LHCN-M2 (cell line): ENCODE data around the gene ARHGEF40. TPM values are rescaled to one million over a fixed set of nuclear protein-coding genes. Genes with fewer than 3 reads are reported as not detected.
"Not testable (repeated sequence)": the region's sequence is repeated elsewhere in the genome, so short reads cannot be mapped to it uniquely, and the experiment has no call there.

Source experiments
- DNase-seq: peaks from one replicate; pipeline ENCODE4 v3.0.0-alpha.2; 2012; ENCODE audit warnings: low read depth
- total RNA-seq: library from RNA; depleted of rRNA; stranded (reverse); fragments of >200 nt; gene quantifications from 2 replicates; pipeline ENCODE4 v1.2.3, GENCODE V29; 2014

Gene ARHGEF40
- total RNA-seq, 1 experiment from 2014 or later: 42.0 TPM

DNA sequence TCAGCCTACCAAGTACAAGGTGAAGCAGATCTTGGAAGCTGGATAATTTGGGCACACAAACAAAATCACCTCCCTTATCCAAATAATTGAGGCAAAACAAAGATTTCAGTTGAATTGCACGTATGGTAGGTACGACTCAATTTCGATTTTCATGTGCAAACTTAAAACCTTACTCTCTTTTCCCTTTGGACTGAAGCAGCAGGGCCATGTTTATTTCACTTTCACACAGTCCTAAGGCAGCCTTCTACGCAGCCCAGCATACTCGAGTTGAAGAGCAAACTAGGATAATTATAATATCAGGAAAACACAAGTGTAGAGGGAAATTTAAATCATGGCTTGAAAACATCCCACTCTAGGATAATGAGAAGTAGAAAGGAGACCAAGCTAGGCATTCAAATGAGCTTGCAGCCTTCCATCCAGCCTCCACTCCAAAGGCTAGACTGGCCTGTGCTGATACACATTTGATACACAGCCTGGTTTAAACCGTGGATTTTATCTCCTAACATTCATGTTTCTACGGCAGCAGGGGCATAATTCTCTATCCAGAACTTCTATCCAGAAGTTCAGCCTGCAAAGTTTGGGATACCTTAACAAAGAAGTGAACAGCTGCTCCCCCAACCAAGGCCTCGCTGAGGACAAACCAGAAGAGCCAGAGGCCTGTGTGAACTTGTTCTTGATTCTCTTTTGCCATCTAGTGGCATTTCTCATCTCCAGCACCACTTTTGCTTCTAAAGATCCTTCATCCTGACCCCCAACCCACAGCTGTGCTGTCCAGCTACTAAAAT, 30.3 kb upstream of the ARHGEF40 start:
- peak; percentile 86 for DNase-seq

DNA sequence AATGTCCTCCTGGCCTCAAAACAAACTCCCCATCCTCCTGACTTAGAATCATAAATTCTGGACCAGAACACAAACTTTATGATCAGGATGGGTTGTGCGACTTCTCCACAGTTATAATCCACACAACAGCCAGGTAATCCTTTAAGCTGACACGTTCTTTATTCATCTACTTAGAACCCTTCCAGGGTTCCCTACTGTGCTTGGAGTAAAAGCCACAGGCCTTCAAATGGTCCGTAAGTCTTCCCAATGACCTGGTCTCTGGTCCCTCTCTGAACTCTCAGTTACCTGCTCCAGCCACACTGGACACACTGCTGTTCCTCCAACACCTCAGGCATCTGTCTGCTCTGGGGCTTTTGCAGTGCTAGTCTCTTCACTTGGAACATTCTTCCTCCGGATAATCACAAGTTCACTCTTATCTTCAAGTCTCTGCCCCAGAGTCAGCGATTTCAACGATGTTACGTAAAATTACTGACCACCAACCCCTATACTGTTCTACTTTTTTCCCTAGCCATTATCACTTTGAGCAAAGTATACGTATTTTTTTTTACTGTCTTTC, 29.7 kb upstream of the ARHGEF40 start:
- DNase-seq: no peak

DNA sequence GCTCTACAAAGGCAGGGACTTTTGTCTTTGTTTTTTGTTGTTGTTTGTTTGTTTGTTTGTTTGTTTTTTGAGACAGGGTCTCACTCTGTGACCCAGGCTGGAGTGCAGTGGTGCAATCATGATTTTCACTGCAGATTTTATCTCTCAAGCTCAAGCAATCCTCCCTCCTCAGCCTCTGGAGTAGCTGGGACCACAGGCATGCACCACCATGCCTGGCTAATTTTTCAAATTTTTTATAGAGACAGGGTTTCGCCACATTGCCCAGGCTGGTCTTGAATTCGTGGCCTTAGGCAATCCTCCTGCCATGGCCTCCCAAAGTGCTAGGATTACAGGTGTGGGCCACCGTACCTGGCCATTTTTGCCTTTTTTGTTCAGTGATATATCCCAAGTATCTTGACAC, 29.2 kb upstream of the ARHGEF40 start:
- DNase-seq: not testable (repeated sequence)

DNA sequence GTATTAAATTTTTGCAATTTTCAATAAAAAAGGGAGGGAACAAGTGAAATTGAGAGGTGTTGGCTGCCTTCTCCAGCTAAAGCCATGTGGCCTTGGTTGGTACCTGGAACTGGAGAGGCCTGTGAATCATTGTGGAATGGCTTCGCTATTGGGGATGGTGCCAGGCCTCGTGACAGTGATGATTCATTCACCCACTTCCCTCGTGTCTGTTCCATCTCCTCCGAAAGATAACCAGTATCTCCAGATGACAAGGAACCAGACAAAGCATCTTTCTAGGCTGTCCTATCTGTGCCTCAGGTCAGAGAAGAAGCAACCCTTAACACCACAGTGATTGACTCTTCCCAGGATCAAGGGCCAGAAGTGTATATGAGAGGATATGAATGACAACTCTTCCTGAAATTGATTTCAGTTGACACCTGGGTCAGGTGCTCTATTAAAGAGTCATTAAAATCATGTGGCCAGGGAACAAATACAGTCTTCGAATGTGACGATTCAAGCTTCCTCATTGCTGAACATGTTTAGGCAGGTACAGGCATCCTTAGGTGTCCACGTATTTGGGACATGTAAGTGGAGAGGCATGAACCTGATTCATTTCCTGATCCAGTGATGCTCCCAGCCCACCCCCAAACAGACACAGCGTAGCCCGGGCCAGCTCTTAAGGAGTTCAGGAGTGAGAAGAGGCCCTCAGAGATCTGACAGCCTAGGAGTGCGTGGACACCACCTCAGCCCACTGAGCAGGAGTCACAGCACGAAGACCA, 28.2 kb upstream of the ARHGEF40 start, which contains the start of gene RNASE7:
Gene RNASE7, plus strand, starts transcription at position 687 of the 758 bp plus-strand sequence. CDS start 631 bp downstream, outside the sequence.
- DNase-seq: peak; percentile 74

DNA sequence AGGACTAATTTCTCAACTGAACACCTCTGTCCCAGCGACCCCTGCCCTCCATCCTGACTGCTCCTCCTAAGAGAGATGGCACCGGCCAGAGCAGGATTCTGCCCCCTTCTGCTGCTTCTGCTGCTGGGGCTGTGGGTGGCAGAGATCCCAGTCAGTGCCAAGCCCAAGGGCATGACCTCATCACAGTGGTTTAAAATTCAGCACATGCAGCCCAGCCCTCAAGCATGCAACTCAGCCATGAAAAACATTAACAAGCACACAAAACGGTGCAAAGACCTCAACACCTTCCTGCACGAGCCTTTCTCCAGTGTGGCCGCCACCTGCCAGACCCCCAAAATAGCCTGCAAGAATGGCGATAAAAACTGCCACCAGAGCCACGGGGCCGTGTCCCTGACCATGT, 27.2 kb upstream of the ARHGEF40 start:
- DNase-seq: peak; percentile 60

DNA sequence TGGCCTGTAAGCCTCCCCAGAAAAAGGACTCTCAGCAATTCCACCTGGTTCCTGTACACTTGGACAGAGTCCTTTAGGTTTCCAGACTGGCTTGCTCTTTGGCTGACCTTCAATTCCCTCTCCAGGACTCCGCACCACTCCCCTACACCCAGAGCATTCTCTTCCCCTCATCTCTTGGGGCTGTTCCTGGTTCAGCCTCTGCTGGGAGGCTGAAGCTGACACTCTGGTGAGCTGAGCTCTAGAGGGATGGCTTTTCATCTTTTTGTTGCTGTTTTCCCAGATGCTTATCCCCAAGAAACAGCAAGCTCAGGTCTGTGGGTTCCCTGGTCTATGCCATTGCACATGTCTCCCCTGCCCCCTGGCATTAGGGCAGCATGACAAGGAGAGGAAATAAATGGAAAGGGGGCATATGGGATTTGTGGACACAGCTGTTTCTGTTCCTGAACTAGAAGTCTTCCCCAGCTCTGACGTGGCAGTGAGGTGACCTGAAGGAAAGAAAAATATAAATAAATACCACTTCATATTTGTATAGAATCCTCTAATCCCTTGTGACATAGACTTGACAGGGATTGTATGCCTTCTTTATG, 26.6 kb upstream of the ARHGEF40 start:
- DNase-seq: peak; percentile 61

DNA sequence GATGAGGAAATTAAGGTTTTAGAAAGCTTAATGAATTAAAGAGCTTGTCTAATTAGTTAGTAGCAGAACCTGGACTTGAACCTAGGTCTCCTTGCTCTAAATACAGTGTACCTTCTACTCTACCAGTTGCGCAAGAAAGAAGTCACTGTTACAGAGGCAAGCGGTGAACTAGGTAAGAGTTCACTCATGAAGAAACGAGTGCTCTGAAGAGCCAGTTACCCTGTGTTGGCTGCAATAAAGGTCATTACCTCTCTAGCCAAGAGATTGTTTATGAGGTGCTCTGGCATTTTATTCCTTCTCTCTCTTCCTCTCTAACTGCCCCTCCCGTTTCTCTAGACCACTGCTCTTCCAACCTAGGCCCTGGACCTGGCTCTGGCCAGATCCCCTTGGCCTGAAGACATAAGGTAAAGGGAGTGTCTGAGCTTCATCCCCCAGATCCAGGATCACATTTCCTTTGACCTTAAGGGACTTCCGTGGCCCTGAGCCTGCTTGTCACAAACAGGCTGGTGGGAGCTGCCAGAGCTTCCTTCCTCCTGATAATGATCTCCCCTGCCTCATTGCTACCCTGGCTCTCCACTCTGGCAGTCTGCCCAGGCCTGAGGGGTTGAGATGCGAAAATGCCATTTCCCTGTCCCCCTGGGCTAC, 26.0 kb upstream of the ARHGEF40 start:
- DNase-seq: no peak

DNA sequence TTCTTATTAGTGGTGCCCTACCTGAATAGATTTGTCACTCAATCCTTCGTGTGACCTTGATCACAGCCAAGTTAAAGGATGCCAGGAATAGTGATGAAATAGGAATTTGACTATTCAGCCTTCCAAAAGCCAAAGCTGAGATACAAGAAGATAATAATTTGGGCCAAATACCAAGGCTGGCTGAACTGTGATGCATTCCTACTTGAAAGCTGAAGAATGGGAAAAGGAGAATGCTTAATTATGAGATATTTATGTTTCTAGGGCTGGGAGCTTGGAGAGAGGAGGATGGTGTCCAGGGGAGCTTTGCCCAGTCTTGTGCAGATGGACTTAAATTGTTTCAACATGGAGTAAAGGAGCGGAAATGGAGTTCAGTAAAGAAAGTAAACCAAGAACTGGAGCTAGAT, 22.7 kb upstream of the ARHGEF40 start:
- no peak for DNase-seq

DNA sequence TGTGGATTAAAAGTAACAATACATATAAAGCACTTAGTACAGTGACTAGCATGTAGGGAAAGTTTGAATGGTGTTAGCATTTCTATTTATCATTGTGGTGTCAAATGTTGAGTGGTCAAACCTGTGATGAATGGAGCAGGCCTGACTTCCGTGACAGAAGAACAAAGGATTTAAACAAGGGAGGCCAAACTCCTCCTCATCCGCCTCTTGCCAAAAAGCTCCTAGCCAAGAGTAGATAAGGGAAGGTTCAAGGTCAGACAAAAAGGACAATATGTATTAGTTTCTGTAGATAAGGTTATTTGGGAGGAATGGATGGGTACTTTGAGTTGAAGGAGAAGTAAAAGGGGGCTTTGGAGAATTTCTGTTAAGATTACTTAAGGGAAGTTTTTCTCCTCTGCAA, 21.5 kb upstream of the ARHGEF40 start:
- DNase-seq: no peak

DNA sequence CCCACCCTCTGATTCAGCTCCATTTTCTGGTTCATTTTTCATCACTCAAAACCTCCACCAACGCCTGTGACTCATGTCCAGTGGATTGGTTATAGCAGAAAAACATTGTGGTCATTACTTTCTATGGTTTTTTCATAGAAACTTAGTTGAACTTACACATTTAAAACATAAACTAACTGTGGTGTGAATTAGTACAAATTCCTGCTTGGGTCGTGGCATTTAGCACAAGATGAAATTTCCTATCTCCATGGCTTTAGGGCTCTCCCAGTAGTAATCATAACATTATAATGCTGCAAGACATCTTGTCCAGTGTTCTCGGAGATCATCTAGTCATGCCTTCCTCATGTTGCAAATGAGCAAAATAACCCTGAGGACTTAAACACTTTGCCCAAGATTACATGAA, 20.8 kb upstream of the ARHGEF40 start:
- DNase-seq: peak; percentile 49

DNA sequence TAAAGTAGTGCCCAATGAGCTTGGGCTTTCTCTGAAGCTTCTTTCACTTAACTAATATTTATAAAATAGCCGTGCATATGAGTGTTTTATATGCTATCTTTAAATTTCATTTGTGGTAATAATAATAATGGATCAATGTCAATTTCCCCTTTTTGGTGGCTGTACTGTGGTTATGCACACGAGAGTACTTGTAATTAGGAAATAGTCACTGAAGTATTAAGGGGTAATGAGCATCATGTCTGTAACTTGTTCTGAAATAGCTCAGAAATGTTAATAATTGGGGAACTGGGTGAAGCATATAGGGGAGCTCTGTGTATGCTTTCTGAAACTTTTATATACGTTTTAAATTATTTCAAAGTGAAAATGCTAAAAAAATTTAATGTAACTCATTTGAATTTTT, 19.5 kb upstream of the ARHGEF40 start:
- DNase-seq: no peak

DNA sequence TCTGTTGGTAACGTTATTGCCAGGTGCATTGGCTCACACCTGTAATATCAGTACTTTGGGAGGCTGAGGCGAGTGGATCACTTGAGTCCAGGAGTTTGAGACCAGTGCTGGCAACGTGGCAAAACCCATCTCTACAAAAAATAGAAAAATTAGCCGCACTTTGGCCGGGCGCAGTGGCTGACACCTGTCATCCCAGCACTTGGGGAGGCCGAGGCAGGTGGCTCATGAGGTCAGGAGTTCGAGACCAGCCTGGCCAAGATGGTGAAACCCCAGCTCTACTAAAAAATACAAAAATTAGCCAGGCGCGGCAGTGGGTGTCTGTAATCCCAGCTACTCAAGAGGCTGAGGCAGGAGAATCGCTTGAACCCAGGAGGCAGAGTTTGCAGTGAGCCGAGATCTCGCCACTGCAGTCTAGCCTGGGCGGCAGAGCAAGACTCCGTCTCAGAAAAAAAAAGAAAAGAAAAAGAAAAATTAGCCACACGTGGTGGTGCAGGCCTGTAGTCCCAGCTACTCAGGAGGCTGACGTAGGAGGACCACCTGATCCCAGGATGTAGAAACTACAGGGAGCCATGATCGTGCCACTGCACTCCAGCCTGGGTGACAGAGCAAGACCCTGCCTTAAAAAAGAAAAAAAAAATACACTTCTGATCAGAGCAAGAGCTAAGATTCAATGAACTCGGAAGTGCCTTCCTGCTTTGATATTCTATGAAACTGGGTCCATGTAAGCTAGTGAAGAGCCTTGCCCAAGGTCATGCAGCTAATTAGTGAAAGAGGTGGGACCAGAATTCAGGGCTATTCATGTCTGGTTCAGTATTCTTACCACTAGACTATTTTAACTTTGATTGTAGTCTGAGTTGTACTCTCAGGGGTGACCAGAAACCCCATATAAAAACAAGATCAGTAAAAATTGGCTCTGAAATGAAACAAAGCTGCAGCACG, 16.7 kb upstream of the ARHGEF40 start:
- DNase-seq: no peak

DNA sequence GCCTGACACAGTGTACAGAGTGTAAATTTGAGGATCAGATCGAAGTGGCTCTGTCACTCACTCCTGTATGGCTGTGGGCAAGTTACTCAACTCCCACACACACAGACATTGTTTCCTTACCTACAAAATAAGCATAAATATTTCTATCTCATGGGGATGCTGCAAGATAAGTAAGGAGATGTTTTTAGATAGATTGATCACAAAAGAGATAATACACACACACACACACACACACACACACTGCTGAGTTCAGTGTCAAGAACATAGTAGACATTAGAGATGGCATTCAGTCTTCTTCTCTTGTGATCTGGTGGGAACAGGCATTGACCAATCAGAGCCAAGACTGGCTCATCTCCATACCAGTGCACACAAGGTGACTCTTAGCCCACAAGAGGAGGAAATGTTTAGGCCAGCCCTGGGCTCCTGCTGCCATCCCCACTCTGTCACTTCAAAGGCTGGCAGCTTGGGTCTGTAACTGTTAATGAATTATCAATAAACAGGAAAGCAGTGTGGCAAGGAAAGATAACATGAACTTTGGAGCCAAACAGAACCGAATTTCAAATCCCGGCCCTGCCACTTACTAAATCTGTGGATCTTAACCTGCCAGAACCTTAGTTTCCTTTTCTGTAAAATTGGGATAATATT, 15.9 kb upstream of the ARHGEF40 start:
- DNase-seq: no peak

DNA sequence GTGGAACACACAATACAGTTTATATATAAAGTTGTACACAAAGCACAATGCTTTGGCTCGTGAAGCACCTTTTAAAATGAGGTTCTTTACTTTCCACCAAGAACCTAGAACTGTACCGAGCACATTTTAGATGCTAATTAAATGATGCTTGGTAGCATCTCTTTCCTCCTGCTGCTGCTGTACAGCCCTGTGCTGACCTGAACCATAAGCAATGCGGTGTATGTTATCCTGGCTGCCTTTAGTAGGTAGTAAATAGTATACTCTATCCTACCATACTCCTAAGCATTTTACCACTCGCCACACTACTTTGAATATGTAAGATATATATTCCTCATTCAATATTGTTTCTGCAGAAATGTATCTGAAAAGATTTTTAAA, 15.3 kb upstream of the ARHGEF40 start:
- no peak for DNase-seq

DNA sequence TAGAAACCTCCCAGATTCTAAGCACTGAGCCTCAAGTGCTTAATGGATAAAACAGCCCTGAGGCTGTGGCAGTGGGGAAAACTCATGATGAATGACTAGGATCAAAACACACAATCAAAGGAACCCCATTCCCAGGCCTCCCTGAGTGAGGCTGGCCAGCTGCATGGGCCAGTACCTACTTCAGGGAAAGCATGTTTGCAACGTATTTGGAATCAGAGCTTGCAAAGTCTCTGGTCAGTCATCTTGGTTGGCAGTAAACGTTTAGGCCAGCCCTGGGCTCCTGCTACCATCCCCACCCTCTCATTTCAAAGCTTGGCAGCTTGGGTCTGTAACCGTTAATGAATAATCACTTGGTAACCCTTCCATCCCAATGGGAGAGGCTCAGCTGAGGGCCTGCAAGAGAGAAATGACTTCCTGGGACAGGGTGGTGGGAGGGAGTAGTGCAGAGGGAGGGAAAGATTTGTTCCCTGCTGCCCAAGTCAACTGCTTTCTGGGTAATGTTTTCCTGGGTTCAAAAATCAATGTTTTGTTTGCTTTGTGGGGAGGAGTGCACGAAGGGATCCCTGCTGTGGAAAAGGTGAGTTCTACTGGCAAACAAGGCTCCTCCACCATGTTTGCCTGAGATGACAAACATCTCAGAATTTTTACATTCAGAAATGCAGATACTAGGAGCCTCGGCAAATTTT, 14.5 kb upstream of the ARHGEF40 start:
- DNase-seq: no peak

DNA sequence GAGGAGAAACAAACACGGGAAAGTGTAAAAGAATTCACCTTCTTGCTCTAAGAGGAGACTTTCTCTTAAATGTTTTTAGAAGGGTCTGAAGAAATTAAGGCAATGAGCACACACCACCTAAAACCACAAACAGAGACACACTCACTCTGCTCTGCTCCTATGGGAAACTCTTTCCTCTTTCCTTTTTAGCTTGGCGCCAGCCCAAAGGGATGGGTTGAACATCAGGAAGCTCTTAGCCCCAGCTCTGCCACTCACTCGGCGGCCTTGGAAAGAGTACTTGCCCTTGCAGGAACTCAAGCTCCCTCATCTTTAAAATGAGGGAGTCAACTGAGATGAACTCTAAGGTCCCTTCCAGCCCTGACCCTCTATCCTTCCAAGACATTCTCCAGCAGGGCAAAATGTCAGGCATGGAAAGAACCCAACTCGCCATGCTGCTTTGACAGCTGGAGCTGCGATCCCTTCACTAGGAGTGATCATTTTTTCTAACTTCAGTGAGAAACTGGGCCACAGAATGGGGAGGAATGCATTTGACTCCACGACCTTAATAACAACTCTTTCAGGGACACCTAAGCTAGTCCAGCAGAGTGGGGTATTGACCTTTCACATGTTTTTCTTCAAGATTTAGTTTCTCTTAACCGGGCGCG, 13.5 kb upstream of the ARHGEF40 start:
- peak; percentile 36 for DNase-seq

DNA sequence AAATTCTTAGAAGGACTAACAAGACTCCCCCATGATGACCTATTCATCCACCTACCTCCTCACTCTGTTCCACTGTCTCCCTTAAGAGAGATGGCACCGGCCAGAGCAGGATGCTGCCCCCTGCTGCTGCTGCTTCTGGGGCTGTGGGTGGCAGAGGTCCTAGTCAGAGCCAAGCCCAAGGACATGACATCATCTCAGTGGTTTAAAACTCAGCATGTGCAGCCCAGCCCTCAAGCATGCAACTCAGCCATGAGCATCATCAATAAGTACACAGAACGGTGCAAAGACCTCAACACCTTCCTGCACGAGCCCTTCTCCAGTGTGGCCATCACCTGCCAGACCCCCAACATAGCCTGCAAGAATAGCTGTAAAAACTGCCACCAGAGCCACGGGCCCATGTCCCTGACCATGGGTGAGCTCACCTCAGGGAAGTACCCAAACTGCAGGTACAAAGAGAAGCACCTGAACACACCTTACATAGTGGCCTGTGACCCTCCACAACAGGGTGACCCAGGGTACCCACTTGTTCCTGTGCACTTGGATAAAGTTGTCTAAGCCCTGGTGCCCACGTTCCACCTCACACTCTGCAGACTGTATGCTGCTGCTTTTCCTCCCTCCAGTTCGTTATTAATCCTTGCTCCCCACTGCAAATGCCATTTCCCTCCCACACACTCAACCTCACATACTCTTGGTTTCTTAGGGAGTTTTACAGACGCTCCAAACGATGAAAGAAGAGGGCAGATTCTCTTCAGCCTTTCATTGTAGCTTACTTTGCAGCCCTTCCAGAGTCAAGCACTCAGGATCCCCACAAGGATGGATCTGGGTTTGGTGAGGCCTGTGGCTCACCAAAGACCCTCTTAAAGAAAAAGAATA, 12.1 kb upstream of the ARHGEF40 start, which contains the start of gene RNASE8:
Gene RNASE8, plus strand, starts transcription at position 20 of the 873 bp plus-strand sequence. Its CDS starts 71 bp downstream, at position 91.
- DNase-seq: peak; percentile 26

DNA sequence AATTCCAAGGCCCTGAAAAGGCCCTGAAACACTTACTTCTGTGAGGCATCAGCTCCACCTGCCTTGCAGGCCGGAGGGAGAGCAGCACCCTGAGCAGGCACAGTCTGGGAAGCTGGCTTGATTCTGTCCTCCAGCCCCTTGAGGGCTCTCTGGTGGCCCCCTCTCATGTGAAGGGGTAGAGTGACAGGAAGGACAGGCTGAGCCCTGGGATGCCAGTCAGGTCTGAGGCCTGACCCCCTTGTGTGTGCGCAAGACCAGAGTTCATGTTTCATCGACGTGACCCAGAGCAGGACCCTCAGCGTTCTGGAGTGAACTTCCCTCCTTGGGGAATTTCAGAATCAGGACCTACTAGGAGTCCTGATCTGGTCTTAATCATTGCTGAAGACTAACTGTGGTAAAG, 11.2 kb upstream of the ARHGEF40 start:
- DNase-seq: no peak
